H9 (cell line): Measurements from ENCODE around the gene TBC1D5. TPM values are rescaled to one million over a fixed set of nuclear protein-coding genes. Genes with fewer than 3 reads are reported as not detected.

Experiments
- DNase-seq: peaks from one replicate; pipeline ENCODE4 v3.0.0-alpha.2; 2017
- H2AFZ ChIP-seq: one replicate; pipeline ENCODE4 v1.6.1; 2013; ENCODE audit warnings: mild to moderate bottlenecking, low read length, control low read depth, moderate library complexity
- H2AK5ac ChIP-seq: 2 replicates; pipeline ENCODE4 v1.6.1; 2013; ENCODE audit warnings: low read length, control low read depth, mixed read lengths; ENCODE audit not compliant: insufficient read length
- H2BK120ac ChIP-seq: one replicate; pipeline ENCODE4 v1.6.1; 2013; ENCODE audit warnings: low read depth, mild to moderate bottlenecking, low read length, control low read depth, inconsistent platforms; ENCODE audit not compliant: poor library complexity, severe bottlenecking
- H2BK12ac ChIP-seq: 2 replicates; pipeline ENCODE4 v1.6.1; 2013; ENCODE audit warnings: low read length, control low read depth, mixed read lengths, low read depth; ENCODE audit not compliant: insufficient read length
- H2BK15ac ChIP-seq: 2 replicates; pipeline ENCODE4 v1.6.1; 2013; ENCODE audit warnings: low read depth, low read length, control low read depth
- H2BK20ac ChIP-seq: one replicate; pipeline ENCODE4 v1.6.1; 2013; ENCODE audit warnings: low read depth, mild to moderate bottlenecking, low read length, control low read depth, inconsistent platforms; ENCODE audit not compliant: poor library complexity, severe bottlenecking
- H2BK5ac ChIP-seq: 2 replicates; pipeline ENCODE4 v1.6.1; 2013; ENCODE audit warnings: low read length, control low read depth, mixed read lengths; ENCODE audit not compliant: insufficient read length
- H3K14ac ChIP-seq: 2 replicates; pipeline ENCODE4 v1.6.1; 2013; ENCODE audit warnings: low read length, control low read depth; ENCODE audit not compliant: insufficient read depth
- H3K18ac ChIP-seq: 2 replicates; pipeline ENCODE4 v1.6.1; 2013; ENCODE audit warnings: low read depth, mild to moderate bottlenecking, mixed read lengths, low read length, control low read depth; ENCODE audit not compliant: insufficient read length
- H3K23ac ChIP-seq: 2 replicates; pipeline ENCODE4 v1.6.1; 2013; ENCODE audit warnings: low read length, control low read depth, mixed read lengths, low read depth; ENCODE audit not compliant: insufficient read length
- H3K23me2 ChIP-seq: 2 replicates; pipeline ENCODE4 v1.6.1; 2013; ENCODE audit warnings: low read depth, mild to moderate bottlenecking, mixed read lengths, low read length, control low read depth; ENCODE audit not compliant: insufficient read length, poor library complexity, severe bottlenecking
- H3K27ac ChIP-seq: 2 replicates; pipeline ENCODE4 v1.5.1; 2013; ENCODE audit warnings: low read length, control low read depth, mixed read lengths, low read depth; ENCODE audit not compliant: insufficient read length
- H3K27me3 ChIP-seq: 2 replicates; pipeline ENCODE4 v1.6.1; 2013; ENCODE audit warnings: low read length, control low read depth, inconsistent platforms; ENCODE audit not compliant: insufficient read depth
- H3K4ac ChIP-seq: 2 replicates; pipeline ENCODE4 v1.6.1; 2013; ENCODE audit warnings: low read depth, mild to moderate bottlenecking, control low read depth, inconsistent platforms, low read length, moderate library complexity
- H3K4me1 ChIP-seq: 2 replicates; pipeline ENCODE4 v1.6.1; 2013; ENCODE audit warnings: low read length, control low read depth, inconsistent platforms; ENCODE audit not compliant: insufficient read depth
- H3K4me2 ChIP-seq: 2 replicates; pipeline ENCODE4 v1.6.1; 2013; ENCODE audit warnings: low read length, control low read depth, mixed read lengths; ENCODE audit not compliant: insufficient read length, insufficient read depth
- H3K56ac ChIP-seq: 2 replicates; pipeline ENCODE4 v1.6.1; 2013; ENCODE audit warnings: low read depth, mild to moderate bottlenecking, mixed read lengths, low read length, control low read depth; ENCODE audit not compliant: insufficient read length
- H3K79me1 ChIP-seq: 2 replicates; pipeline ENCODE4 v1.6.1; 2013; ENCODE audit warnings: low read depth, mild to moderate bottlenecking, moderate library complexity, low read length, control low read depth, inconsistent platforms; ENCODE audit not compliant: insufficient read depth, poor library complexity, severe bottlenecking
- H3K79me2 ChIP-seq: 2 replicates; pipeline ENCODE4 v1.6.1; 2013; ENCODE audit warnings: low read length, control low read depth, inconsistent platforms; ENCODE audit not compliant: insufficient read depth
- H3K9ac ChIP-seq: 2 replicates; pipeline ENCODE4 v1.6.1; 2013; ENCODE audit warnings: low read length, control low read depth, mixed read lengths; ENCODE audit not compliant: insufficient read length; ENCODE audit errors: extremely low read depth
- H3K9me3 ChIP-seq: one replicate; pipeline ENCODE4 v1.6.1; 2013; ENCODE audit warnings: low read depth, low read length, inconsistent platforms; ENCODE audit not compliant: control insufficient read depth
- H3T11ph ChIP-seq: one replicate; pipeline ENCODE4 v1.6.1; 2013; ENCODE audit warnings: mild to moderate bottlenecking, low read length, control low read depth, inconsistent platforms
- H4K20me1 ChIP-seq: one replicate; pipeline ENCODE4 v1.6.1; 2013; ENCODE audit not compliant: control insufficient read depth, insufficient read length, insufficient read depth
- H4K5ac ChIP-seq: 2 replicates; pipeline ENCODE4 v1.6.1; 2013; ENCODE audit warnings: low read depth, mild to moderate bottlenecking, mixed read lengths, low read length, control low read depth; ENCODE audit not compliant: insufficient read length
- H4K8ac ChIP-seq: replicated peaks from 2 replicates; pipeline ENCODE4 v1.6.1; 2013; ENCODE audit warnings: low read length, control low read depth, mixed read lengths, low read depth; ENCODE audit not compliant: insufficient read length
- H4K91ac ChIP-seq: 2 replicates; pipeline ENCODE4 v1.6.1; 2013; ENCODE audit warnings: low read depth, mild to moderate bottlenecking, moderate library complexity, mixed read lengths, low read length, control low read depth; ENCODE audit not compliant: insufficient read length
- H3K27ac Mint-ChIP-seq, 3 experiments: 2 replicates in 2 of 3; 3 replicates in 1 of 3; pipeline ENCODE4 v1.8.0; 2020 to 2021; ENCODE audit warnings: mixed read lengths in 3 of 3, mild to moderate bottlenecking in 1 of 3, moderate library complexity in 1 of 3
- H3K27me3 Mint-ChIP-seq: 2 replicates; pipeline ENCODE4 v1.8.0; 2021; ENCODE audit warnings: low read depth, mild to moderate bottlenecking, moderate library complexity, mixed read lengths
- H3K36me3 Mint-ChIP-seq, 3 experiments: 2 replicates in 2 of 3; 3 replicates in 1 of 3; pipeline ENCODE4 v1.8.0; 2020 to 2021; ENCODE audit warnings: low read depth in 3 of 3, mixed read lengths in 3 of 3; ENCODE audit not compliant: insufficient read depth in 1 of 3
- H3K4me1 Mint-ChIP-seq, 2 experiments: 2 replicates each; pipeline ENCODE4 v1.8.0; 2020; ENCODE audit warnings: mixed read lengths in 2 of 2
- H3K4me3 Mint-ChIP-seq, 2 experiments: 2 replicates in 1 of 2; 3 replicates in 1 of 2; pipeline ENCODE4 v1.8.0; 2020 to 2021; ENCODE audit warnings: mild to moderate bottlenecking in 2 of 2, mixed read lengths in 2 of 2, moderate library complexity in 1 of 2
- H3K9me3 Mint-ChIP-seq, 2 experiments: 2 replicates in 1 of 2; 3 replicates in 1 of 2; pipeline ENCODE4 v1.8.0; 2020; ENCODE audit warnings: mild to moderate bottlenecking in 2 of 2, mixed read lengths in 2 of 2, moderate library complexity in 1 of 2
- WGBS: extraction: QIAGEN DNeasy Blood & Tissue Kit; methylation state at CpG from one replicate; pipeline ENCODE4 v1.1.7; 2013; ENCODE audit warnings: missing lambda C conversion rate, low lambda C conversion rate, mixed read lengths; ENCODE audit not compliant: insufficient read length; ENCODE audit errors: extremely low coverage; 5-methylcytosine and 5-hydroxymethylcytosine counted together
- total RNA-seq: library from RNA; stranded (reverse); gene quantifications from 2 replicates; pipeline ENCODE4 v1.2.1, GENCODE V29; 2021
- TF ChIP-seq, protein P1 (sequence below): fragments of 200-600 bp; sonication (generic); conservative IDR thresholded peaks from 3 replicates; pipeline ENCODE4 v1.8.0; 2021; ENCODE audit warnings: antibody characterized with exemption, mild to moderate bottlenecking

Gene TBC1D5
- total RNA-seq, 1 experiment from 2014 or later, result 25.0 TPM

GRCh38 chr3:17233398-17233800, 509.0 kb downstream of the TBC1D5 start:
- no peak overlapping the region for H3K4me2 ChIP-seq
- no peaks in the 10 kb centered on the region for H3K23me2 ChIP-seq
- no peak overlapping the region for H3K56ac ChIP-seq
- no peak overlapping the region for H3K4ac ChIP-seq
- H2AK5ac ChIP-seq, result no peak overlapping the region
- no peak overlapping the region for H3K14ac ChIP-seq
- no peak overlapping the region for H2AFZ ChIP-seq
- no peak overlapping the region for H4K91ac ChIP-seq
- no peak overlapping the region for H2BK12ac ChIP-seq
- no peaks in the 10 kb centered on the region for H3K79me2 ChIP-seq
- H3K23ac ChIP-seq, result no peak overlapping the region
- no peak overlapping the region for H3K27ac ChIP-seq
- H3K27ac Mint-ChIP-seq, result 0 out of 7 replicates have a peak overlapping the region, but pooled peaks of 1 of the 3 experiments have one; percentile 84
- H3K9me3 Mint-ChIP-seq, result no peaks in the 10 kb centered on the region
- no peak overlapping the region for H3K18ac ChIP-seq
- no peak overlapping the region for H3T11ph ChIP-seq
- H3K4me3 Mint-ChIP-seq, result no peak overlapping the region
- no peak for DNase-seq
- WGBS, result no CpG with 5 or more reads among the region's 3 CpGs
- H3K36me3 Mint-ChIP-seq, result no peaks in the 10 kb centered on the region
- H3K9me3 ChIP-seq, result no peaks in the 10 kb centered on the region
- TF ChIP-seq, protein P1, sequence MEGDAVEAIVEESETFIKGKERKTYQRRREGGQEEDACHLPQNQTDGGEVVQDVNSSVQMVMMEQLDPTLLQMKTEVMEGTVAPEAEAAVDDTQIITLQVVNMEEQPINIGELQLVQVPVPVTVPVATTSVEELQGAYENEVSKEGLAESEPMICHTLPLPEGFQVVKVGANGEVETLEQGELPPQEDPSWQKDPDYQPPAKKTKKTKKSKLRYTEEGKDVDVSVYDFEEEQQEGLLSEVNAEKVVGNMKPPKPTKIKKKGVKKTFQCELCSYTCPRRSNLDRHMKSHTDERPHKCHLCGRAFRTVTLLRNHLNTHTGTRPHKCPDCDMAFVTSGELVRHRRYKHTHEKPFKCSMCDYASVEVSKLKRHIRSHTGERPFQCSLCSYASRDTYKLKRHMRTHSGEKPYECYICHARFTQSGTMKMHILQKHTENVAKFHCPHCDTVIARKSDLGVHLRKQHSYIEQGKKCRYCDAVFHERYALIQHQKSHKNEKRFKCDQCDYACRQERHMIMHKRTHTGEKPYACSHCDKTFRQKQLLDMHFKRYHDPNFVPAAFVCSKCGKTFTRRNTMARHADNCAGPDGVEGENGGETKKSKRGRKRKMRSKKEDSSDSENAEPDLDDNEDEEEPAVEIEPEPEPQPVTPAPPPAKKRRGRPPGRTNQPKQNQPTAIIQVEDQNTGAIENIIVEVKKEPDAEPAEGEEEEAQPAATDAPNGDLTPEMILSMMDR, result peak; percentile 85
- H3K4me1 Mint-ChIP-seq, result peaks cover 10% of the 10 kb centered on the region in 2 experiments
- H3K9ac ChIP-seq, result no peak overlapping the region
- H3K27me3 ChIP-seq, result no peaks in the 10 kb centered on the region
- H2BK20ac ChIP-seq, result no peak overlapping the region
- H3K79me1 ChIP-seq, result no peaks in the 10 kb centered on the region
- H2BK120ac ChIP-seq, result no peak overlapping the region
- no peak overlapping the region for H4K8ac ChIP-seq
- no peak overlapping the region for H4K5ac ChIP-seq
- H3K4me1 ChIP-seq, result no peaks in the 10 kb centered on the region
- H2BK5ac ChIP-seq, result no peak overlapping the region
- H2BK15ac ChIP-seq, result no peak overlapping the region
- H4K20me1 ChIP-seq, result no peaks in the 10 kb centered on the region
- no peaks in the 10 kb centered on the region for H3K27me3 Mint-ChIP-seq
